ENCODE results near the gene HSD11B2. TPM values are rescaled to one million over a fixed set of nuclear protein-coding genes. Genes with fewer than 3 reads are reported as not detected.

The HSD11B2 gene
- total RNA-seq, 2 experiments from 2014 or later = not detected

GRCh38 chr16:67394155-67395104, 36.5 kb upstream of the HSD11B2 start:
- Histone ChIP-seq H3K79me2 (ENCODE audit: insufficient read depth, low read depth, low read length) (no peaks in the 10 kb centered on the region), H2AFZ (ENCODE audit: low read length) (no peak overlapping the region)
- CTCF ChIA-PET (ENCODE audit: unreplicated experiment) = no interaction called here

GRCh38 chr16:67395105-67395457, 35.8 kb upstream of the HSD11B2 start:
- Histone ChIP-seq H2AFZ (ENCODE audit: low read length) (no peak overlapping the region), H3K79me2 (ENCODE audit: insufficient read depth, low read depth, low read length) (no peaks in the 10 kb centered on the region), H3K4me2 (ENCODE audit: low read length) (no peak overlapping the region), H4K20me1 (ENCODE audit: insufficient read depth, low read length) (no peaks in the 10 kb centered on the region), H3K36me3 (ENCODE audit: insufficient read depth, low read length) (no peaks in the 10 kb centered on the region), H3K9me2 (ENCODE audit: insufficient read depth, low read length) (no peaks in the 10 kb centered on the region), H3K4me1 (ENCODE audit: insufficient read depth, low read length, poor library complexity, severe bottlenecking) (no peaks in the 10 kb centered on the region), H3K4me3 (ENCODE audit: low read depth, low read length, poor library complexity, severe bottlenecking) (no peak overlapping the region), H3K27ac (ENCODE audit: low read depth, low read length, poor library complexity, severe bottlenecking) (no peak overlapping the region), H3K9me3 (ENCODE audit: low read length) (no peaks in the 10 kb centered on the region)
- ChIA-PET POLR2A (no interaction called here), CTCF (ENCODE audit: unreplicated experiment) (no interaction called here)
- DNase-seq (ENCODE audit: low spot score) = no peak
- no peak for TF ChIP-seq EZH2phosphoT487 (IDR thresholded peaks at IDR 0.05; ENCODE audit: borderline replicate concordance, low read depth, low read length)
- TF ChIP-seq CTCF (conservative IDR thresholded peaks at IDR 0.05; ENCODE audit: low read length) = no peak
- intact Hi-C loops (cut with micrococcal nuclease; ENCODE audit: unreplicated experiment) = loop anchor here (5.0 kb wide), 2 partner anchors 48 to 118 kb away; partner anchors contain the start of gene PLEKHG4
- BruUV-seq (replicated peaks) = no TSS peak

More at GRCh38 chr16:67394155-67395104, 36.5 kb upstream of the HSD11B2 start:
- POLR2A ChIA-PET = interaction anchor here (0.6 kb wide), 1 partner anchor 113 kb away, joined by 3 read pairs; no protein-coding TSS in a partner anchor
- BruUV-seq (replicated peaks) = no TSS peak
- DNase-seq (ENCODE audit: low spot score) = no peak
- Histone ChIP-seq H3K36me3 (ENCODE audit: insufficient read depth, low read length) (no peaks in the 10 kb centered on the region), H3K4me1 (ENCODE audit: insufficient read depth, low read length, poor library complexity, severe bottlenecking) (no peaks in the 10 kb centered on the region), H4K20me1 (ENCODE audit: insufficient read depth, low read length) (no peaks in the 10 kb centered on the region), H3K9me2 (ENCODE audit: insufficient read depth, low read length) (no peaks in the 10 kb centered on the region), H3K27ac (ENCODE audit: low read depth, low read length, poor library complexity, severe bottlenecking) (no peak overlapping the region), H3K4me2 (ENCODE audit: low read length) (no peak overlapping the region), H3K4me3 (ENCODE audit: low read depth, low read length, poor library complexity, severe bottlenecking) (no peak overlapping the region), H3K9me3 (ENCODE audit: low read length) (no peaks in the 10 kb centered on the region)
- no peak for TF ChIP-seq CTCF (conservative IDR thresholded peaks at IDR 0.05; ENCODE audit: low read length)
- no peak for TF ChIP-seq EZH2phosphoT487 (IDR thresholded peaks at IDR 0.05; ENCODE audit: borderline replicate concordance, low read depth, low read length)
- intact Hi-C loops (cut with micrococcal nuclease; ENCODE audit: unreplicated experiment) = loop anchor here (5.0 kb wide), 2 partner anchors 47 to 117 kb away; partner anchors contain the start of gene PLEKHG4

Measured in OCI-LY7 (cell line).